A673 (cell line): ENCODE results near the gene VTCN1. TPM values are rescaled to one million over a fixed set of nuclear protein-coding genes. Genes with fewer than 3 reads are reported as not detected.

ENCODE experiments used
- BruUV-seq: library from RNA; stranded (reverse); fragments of 400-500 nt; replicated peaks from 2 replicates; lab custom pipeline; 2021; lab: Mats Ljungman, UMichigan
- CTCF ChIA-PET: fragments of 300-600 bp; sonication (Branson Sonifier 250); formaldehyde crosslinking; loops from one replicate; lab custom pipeline; 2022; ENCODE audit warnings: antibody characterized with exemption; lab: Charles Lee
- POLR2A ChIA-PET: fragments of 300-600 bp; sonication (Branson Sonifier 250); formaldehyde crosslinking; loops from one replicate; lab custom pipeline; 2022; ENCODE audit warnings: antibody characterized with exemption; ENCODE audit not compliant: low non-redundant PET; lab: Charles Lee
- DNase-seq: peaks from one replicate; pipeline ENCODE4 v3.0.0-alpha.2; 2015; ENCODE audit warnings: low spot score
- H3K27ac ChIP-seq: fragments of 200-600 bp; sonication (generic); 2 replicates; pipeline ENCODE4 v1.5.1; 2016; ENCODE audit warnings: mixed run types, low read depth, mild to moderate bottlenecking, mixed read lengths, antibody characterized with exemption, low read length; ENCODE audit not compliant: poor library complexity, severe bottlenecking
- H3K27me3 ChIP-seq: fragments of 200-600 bp; sonication (generic); replicated peaks from 2 replicates; pipeline ENCODE4 v1.6.1; 2017; ENCODE audit warnings: mixed run types, low read depth, mild to moderate bottlenecking, mixed read lengths, antibody characterized with exemption, low read length; ENCODE audit not compliant: insufficient read depth, poor library complexity
- H3K36me3 ChIP-seq: fragments of 200-600 bp; sonication (generic); 2 replicates; pipeline ENCODE4 v1.6.1; 2016; ENCODE audit warnings: mixed run types, mild to moderate bottlenecking, mixed read lengths, antibody characterized with exemption, low read length; ENCODE audit not compliant: insufficient read depth, poor library complexity, severe bottlenecking
- H3K4me1 ChIP-seq: fragments of 200-600 bp; sonication (generic); 2 replicates; pipeline ENCODE4 v1.6.1; 2017; ENCODE audit warnings: mixed run types, mild to moderate bottlenecking, mixed read lengths, antibody characterized with exemption, low read length; ENCODE audit not compliant: insufficient read depth, poor library complexity, severe bottlenecking
- H3K4me3 ChIP-seq: fragments of 200-600 bp; sonication (generic); 2 replicates; pipeline ENCODE4 v1.5.1; 2016; ENCODE audit warnings: low read depth, mixed run types, mild to moderate bottlenecking, mixed read lengths, low read length; ENCODE audit not compliant: poor library complexity, severe bottlenecking
- H3K9me3 ChIP-seq: fragments of 200-600 bp; sonication (generic); 2 replicates; pipeline ENCODE4 v1.6.1; 2016; ENCODE audit warnings: mixed run types, low read depth, mild to moderate bottlenecking, mixed read lengths, antibody characterized with exemption, low read length; ENCODE audit not compliant: poor library complexity, severe bottlenecking
- EZH2 ChIP-seq: fragments of 200-600 bp; sonication (generic); IDR thresholded peaks from 2 replicates; pipeline ENCODE4 v1.6.1; 2017; ENCODE audit warnings: borderline replicate concordance, low read depth, mild to moderate bottlenecking, mixed read lengths, antibody characterized with exemption, low read length; ENCODE audit not compliant: poor library complexity, severe bottlenecking
- intact Hi-C: fragments of 100-400 bp; cut with micrococcal nuclease; formaldehyde crosslinking; loops from one replicate; pipeline ENCODE4 v1.10.0; 2022; ENCODE audit not compliant: unreplicated experiment
- total RNA-seq: library from RNA; stranded (reverse); gene quantifications from 2 replicates; pipeline ENCODE4 v1.2.3, GENCODE V29; 2021
- TF ChIP-seq, protein P1 (sequence below): fragments of 300-800, 200-600 bp; sonication (generic); conservative IDR thresholded peaks from 2 replicates; pipeline ENCODE4 v1.5.1; 2017; ENCODE audit warnings: low read depth, mild to moderate bottlenecking, antibody characterized with exemption, low read length, moderate library complexity, mixed read lengths

The VTCN1 gene
- total RNA-seq, 1 experiment from 2014 or later: not detected

DNA sequence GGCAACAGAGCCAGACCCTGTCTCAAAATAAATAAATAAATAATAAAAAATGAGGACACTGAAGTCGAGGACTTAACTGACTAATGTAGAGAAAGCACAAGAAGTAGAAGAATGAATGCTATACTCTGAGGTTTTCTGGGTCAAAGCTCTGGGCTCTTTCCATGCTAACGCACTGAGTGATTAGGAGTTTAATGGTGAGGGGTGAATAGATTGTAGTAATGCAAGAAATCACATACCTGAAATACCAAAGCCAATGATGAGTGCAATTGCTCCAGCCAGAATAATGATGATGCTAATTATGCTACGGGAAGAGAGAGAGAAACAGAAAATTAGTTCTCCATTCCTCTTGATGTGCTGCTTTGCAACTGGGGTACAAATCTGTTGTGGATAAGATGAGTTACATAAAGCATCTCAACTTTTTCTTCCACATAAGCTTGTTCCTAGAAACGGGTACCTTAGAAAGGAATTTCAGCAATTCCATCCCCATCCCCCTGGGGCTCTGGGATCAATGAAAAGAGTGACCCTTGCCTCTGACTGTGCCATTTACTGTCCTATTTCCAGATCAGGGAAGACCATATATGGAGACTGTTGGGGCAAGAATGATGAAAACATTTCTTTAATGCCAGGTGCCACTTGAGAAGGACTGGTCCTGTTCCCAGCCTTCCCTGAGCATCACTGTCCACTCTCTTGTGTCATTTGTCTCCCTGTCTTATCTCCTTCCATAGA is 40.7 kb downstream of the VTCN1 start:
- CTCF ChIA-PET: no interaction called here
- H3K9me3 ChIP-seq: no peaks in the 10 kb centered on the region
- no peaks in the 10 kb centered on the region for H3K27me3 ChIP-seq
- H3K4me3 ChIP-seq: no peak overlapping the region
- TF ChIP-seq, protein P1, sequence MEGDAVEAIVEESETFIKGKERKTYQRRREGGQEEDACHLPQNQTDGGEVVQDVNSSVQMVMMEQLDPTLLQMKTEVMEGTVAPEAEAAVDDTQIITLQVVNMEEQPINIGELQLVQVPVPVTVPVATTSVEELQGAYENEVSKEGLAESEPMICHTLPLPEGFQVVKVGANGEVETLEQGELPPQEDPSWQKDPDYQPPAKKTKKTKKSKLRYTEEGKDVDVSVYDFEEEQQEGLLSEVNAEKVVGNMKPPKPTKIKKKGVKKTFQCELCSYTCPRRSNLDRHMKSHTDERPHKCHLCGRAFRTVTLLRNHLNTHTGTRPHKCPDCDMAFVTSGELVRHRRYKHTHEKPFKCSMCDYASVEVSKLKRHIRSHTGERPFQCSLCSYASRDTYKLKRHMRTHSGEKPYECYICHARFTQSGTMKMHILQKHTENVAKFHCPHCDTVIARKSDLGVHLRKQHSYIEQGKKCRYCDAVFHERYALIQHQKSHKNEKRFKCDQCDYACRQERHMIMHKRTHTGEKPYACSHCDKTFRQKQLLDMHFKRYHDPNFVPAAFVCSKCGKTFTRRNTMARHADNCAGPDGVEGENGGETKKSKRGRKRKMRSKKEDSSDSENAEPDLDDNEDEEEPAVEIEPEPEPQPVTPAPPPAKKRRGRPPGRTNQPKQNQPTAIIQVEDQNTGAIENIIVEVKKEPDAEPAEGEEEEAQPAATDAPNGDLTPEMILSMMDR: no peak
- TF ChIP-seq EZH2: no peak
- H3K36me3 ChIP-seq: no peaks in the 10 kb centered on the region
- POLR2A ChIA-PET: no interaction called here
- DNase-seq: no peak
- H3K27ac ChIP-seq: no peak overlapping the region
- no TSS peak for BruUV-seq
- no peaks in the 10 kb centered on the region for H3K4me1 ChIP-seq
- intact Hi-C loops: no loop called here

DNA sequence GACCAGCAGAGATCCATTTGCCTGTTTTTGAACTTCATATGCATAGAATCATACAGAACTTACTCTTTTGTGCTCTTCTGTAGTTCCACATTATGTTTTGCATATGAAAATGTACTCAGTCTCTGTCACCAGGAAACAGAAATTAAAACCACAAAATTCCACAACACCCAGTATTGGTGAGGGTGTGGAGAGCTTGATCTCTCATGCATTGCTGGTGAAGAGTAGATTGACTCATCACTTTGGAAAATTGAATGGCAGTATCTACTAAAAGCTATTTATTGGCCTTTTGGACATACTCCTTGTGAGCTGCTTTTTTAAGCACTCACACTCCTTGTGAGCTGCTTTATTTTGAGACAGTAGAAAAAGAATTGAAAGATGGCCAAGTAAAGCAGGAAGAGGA is 43.3 kb downstream of the VTCN1 start:
- intact Hi-C loops: no loop called here
- no peak for DNase-seq

DNA sequence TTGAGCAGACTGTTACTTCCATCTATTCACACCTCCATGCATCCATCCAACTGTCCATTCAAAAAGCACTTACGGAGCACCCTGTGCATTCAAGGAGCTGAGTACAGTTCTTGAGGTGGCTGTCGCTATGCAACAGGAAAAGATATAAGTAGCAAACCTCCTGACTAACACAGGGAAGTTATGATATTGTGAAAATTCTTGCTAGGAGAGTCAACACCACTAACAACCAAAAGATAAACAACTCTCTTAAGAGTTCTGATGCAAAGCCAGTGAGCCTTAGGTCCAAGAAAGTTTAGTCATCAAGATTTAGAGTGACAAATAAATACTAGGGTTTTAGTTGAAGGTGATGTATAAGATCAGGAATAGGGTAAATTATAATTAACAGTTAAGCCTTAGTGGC is 44.7 kb downstream of the VTCN1 start:
- H3K4me3 ChIP-seq: no peak overlapping the region
- H3K4me1 ChIP-seq: no peaks in the 10 kb centered on the region
- no peak for DNase-seq
- H3K36me3 ChIP-seq: no peaks in the 10 kb centered on the region
- intact Hi-C loops: no loop called here
- no peak for TF ChIP-seq EZH2
- TF ChIP-seq, protein P1: no peak
- no peaks in the 10 kb centered on the region for H3K27me3 ChIP-seq
- H3K9me3 ChIP-seq: no peaks in the 10 kb centered on the region
- H3K27ac ChIP-seq: no peak overlapping the region
- CTCF ChIA-PET: interaction anchor here (0.6 kb wide), 1 partner anchor 8 kb away, joined by 4 read pairs; no protein-coding TSS in a partner anchor
- no TSS peak for BruUV-seq
- POLR2A ChIA-PET: no interaction called here

More for the DNA sequence above, 43.3 kb downstream of the VTCN1 start:
- ChIA-PET CTCF (no interaction called here), POLR2A (no interaction called here)
- H3K36me3 ChIP-seq: no peaks in the 10 kb centered on the region
- H3K27me3 ChIP-seq: no peaks in the 10 kb centered on the region
- no TSS peak for BruUV-seq
- no peaks in the 10 kb centered on the region for H3K4me1 ChIP-seq
- TF ChIP-seq, protein P1: no peak
- no peak for TF ChIP-seq EZH2
- H3K9me3 ChIP-seq: no peaks in the 10 kb centered on the region
- peak overlapping the region; percentile 22 for H3K27ac ChIP-seq
- no peak overlapping the region for H3K4me3 ChIP-seq
